ENCODE measurements around the gene SERPINE2.
"Not testable (repeated sequence)": the region's sequence is repeated elsewhere in the genome, so short reads cannot be mapped to it uniquely, and the experiment has no call there.

SERPINE2 gene

DNA sequence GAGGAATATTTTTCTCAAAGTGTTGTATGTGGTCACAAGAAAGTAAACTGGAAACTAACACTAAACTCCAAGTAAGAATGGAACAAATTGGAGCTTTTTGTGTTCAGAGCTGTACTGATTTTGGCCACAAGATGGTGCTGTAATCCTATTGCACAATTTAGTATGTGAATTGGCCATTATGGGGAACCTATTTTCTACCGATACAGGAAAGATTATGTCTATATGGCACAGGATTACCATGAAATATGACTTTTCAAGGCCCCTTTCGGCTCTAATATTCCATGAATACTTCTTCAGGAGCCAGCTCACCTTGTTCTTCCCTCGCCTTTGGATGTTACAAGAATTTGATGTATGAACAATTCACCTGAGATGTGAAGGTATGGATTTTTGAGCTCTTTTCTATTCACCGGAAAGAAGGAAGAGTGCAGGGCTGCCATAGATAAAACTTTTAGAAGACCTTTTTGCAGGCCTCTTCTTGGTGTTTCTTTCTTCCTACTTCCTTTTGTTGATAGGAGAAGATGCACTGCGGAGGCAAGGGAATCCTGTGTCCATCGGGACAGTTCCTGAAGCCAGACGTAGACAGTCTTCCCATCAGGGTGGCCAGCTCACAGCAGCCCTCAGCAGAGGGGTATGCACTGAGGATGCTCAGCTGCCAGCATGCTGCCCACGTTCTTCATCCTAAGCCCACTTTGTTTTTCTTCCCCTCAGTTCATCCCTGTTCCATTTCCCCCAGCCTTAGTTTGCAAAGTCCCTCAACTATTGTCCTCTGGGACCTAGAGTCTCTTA, 68.5 kb downstream of the SERPINE2 start:
- DNase-seq, result peak; percentile 67

DNA sequence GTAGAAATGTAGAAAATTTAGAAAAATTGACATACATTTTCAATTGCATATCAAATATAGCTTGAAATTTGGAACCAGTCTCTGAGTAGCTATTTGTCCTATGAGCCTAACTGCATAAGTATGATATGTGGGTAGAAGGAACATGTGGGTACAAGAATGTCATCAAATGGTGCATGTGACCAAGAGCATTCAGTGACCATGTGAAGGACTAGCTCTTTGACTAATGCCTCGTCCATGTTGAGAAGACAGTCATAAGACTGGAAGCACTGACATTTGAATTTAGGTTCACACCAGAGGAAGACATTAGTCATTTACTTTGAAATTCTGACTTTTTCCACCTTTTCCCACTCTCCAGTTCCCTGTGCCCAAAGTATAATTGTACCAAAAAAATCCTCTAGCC, 69.2 kb downstream of the SERPINE2 start:
- no peak for DNase-seq

DNA sequence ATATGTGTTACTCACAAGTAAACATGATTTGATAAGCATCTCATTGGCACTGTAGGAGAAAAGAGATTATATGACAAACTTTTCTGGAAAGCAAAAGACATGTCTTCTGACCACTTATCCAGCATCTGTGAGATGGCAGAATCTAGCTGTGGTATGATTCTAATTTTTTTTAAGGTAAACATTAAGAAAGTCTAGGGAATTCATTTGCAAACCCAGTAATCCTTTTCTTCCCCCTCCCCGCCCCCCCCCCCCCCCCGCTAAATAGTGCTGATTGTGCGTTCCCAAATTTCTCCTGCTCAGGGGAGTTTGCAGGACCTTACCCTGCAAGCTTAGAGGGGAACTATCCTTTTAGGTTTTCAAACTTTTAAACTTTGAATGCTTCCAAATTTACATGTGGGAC, 69.8 kb downstream of the SERPINE2 start:
- DNase-seq, result no peak

DNA sequence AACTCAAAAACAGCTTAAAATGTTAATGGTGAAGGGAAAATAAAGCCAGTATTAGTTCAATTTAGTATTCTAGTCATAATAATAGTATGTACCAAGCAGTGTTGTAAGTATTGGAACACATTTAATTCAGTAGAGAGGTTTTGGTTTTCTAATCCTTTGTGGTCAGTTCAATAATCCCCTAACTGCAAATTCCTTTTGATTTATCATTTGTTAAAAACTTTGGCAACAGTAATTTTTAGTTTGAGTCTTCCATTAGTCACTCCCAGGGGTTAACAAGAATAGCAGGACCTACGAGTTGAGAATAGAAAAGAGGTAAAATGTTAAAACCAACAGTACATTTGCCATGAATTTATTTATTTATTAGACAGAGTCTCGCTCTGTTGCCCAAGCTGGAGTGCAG, 71.1 kb downstream of the SERPINE2 start:
- DNase-seq, result no peak

DNA sequence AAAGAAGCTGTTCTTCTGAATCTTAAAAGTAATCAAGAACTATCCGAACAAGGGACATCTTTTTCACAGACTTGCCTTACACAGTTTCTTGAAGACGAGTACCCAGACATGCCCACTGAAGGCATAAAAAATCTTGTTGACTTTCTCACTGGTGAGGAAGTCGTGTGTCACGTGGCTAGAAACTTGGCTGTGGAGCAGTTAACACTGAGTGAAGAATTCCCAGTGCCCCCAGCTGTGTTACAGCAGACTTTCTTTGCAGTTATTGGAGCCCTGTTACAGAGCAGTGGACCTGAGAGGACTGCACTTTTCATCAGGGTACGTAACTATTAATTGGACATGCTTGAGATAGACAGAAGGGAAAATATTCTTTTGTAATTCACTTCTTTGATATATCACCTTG, 79.4 kb downstream of the SERPINE2 start:
- DNase-seq, result no peak

DNA sequence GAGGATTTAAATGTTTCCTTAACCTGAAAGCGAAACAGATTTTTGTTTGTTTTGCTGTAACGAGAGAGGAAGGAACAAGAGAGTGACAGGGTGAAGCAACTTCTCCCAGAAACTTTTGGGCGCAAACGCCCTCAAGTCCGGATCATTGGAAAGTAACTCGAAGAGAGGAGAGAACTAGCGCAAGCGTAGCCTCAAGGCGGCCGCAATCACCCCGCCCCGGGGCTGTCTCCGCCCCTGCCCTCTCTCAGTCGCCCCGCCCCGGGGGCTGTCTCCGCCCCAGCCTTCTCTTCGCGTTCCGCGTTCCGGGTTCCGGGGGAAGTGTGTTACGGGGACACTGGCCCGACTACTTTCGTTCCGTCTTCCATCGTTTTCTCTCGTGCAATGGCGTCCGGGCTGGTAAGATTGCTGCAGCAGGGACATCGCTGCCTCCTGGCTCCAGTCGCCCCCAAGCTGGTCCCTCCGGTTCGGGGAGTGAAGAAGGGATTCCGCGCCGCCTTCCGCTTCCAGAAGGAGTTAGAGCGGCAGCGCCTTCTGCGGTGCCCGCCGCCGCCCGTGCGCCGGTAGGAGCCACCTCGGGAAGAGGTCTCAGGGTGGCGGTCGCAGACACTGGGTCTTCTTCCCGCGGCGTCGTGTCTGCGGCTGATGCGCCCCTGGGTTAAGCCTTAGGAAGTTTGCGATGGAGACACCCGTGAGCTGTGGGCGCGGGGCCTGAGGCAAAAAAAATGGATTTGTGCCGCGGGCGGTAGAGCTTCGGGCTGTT, 81.8 kb downstream of the SERPINE2 start, which contains the start of gene MRPL44:
MRPL44 (plus strand) TSS at position 372 of the 760 bp plus-strand sequence; CDS start at position 382, 10 bp downstream.
- peak; percentile 99 for DNase-seq

DNA sequence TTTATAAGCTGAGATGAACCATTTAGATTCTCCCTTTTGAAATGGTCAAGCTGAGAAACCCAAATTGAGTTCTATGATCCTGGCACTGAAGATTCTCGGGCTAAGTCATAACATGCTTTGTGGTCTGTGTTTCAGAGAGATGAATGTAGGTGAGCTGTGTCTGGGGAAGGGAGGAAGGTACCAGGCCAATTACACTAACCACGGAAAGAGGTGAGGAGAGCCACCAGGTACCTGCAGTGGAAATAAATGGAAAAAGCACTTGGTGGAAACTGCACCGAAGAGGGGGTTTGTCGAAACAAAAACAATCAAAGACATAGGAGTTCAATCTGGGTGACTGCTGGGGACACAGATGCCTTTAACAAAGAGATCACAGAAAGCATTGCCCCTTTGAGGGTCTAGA, 82.8 kb downstream of the SERPINE2 start:
- peak; percentile 28 for DNase-seq

DNA sequence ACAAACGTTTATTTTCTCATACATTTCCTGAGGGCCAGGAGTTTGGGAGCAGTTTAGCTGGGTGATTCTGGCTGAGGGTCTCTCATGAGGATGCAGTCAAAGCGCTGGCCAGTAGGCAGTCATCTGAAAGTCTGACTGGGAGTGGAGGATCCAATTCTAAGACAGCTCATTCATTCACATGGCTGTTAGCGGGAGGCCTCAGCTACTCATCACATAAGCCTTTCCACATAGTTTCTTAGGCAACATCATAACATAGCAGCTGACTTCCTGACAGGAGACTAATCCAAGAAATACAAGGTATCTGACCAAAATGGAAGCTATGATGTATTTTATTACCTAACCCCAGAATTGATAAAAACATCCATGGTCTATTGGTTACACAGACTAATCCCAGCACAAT, 84.7 kb downstream of the SERPINE2 start:
- no peak for DNase-seq

DNA sequence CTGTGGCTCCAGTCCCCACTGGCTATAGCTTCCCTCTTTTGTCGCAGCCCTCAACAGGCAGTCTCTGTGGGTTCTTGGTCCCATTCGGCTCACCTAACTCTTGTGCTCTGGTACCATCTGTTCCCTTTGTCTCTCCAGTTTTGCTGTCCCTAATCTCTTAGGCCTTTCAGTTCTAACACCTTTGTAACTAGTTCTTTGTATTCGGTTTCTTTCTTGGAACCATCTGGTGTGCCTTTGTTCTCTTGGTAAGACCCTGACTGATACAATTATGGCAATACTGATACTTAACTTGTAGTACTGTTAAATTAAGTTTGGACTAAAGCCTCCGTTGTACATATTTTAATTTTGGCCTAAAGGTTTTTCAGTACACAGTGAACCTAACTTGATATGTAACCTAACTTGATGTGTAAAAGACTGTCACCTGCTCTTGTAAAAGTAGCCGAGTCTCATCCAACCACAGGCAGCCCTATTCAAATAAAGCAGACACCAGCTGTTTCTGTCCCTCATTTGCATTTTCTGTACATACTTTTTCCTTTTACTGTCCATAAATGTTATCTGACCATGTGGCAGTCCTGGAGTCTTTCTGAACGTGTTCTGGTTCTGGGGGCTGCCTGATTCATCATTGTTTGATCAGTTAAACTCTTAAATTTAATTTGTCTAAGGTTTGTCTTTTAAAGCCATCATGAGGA, 86.7 kb downstream of the SERPINE2 start:
- DNase-seq, result no peak

DNA sequence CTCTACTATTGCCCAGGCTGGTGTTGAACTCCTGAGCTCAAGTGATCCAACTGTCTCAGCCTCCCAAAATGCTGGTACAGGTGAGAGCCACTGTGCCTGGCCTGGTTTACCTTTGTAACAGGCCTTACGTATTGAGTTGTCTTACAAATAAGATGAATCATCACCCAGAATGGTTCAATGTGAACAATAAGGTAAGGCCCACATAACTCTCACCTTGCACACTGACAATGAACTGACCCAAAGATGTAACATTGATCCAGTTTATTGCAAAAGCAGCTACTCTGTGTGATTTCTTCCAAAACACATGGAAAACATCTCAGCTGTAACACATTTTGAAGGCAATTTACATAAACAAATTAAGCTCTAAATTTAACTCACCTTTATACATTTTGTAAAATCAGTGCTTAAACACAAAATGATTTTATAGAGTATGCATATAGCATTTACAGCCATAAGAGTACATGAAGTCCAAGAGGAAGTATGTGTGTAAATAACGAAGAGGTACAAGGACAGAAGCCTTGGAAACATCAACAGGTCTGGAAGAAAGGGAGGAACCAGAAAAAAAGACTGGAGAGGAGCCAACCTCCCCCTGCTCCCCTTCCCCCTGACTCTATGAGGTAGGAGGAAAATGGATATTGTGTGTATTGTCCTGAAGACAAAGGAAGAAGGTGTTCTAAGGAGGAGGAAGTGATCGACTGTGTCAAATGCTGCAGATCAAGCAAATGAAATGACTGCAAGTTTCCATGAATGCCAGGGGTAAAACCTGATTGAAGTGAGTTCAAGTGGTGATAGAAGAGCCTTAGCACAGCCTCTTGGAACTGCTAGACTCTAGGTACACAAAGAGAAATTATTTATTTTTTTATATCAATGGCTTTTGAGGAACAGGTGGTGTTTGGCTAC, 88.4 kb downstream of the SERPINE2 start:
- DNase-seq, result no peak

DNA sequence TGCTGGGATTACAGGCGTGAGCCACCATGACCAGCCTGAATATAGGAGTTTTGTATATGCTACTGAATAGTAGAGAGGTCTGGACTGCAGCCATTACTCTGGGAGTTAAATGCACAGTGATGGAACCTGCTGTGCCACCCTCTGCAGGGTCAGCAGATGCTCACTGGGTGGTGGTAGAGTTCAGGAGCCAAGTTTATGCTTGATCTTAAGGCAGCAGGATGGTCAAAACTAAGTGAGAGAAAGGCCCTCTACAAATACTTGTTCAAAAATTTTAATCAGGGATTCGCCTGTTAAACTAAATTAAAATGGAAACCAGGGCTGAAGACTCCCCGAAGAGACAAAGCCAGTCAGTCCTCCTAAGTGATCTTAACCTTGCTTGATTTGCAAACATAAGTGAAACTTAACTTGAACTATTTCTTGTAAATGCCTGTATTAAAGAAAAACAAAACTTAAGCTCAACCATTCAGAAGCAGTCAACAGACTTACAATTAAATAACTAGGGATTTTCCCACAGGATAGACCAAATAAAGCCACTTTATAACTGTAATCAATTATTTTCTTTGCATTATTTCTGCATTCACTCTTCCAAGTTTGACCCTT, 89.7 kb downstream of the SERPINE2 start:
- DNase-seq, result no peak

DNA sequence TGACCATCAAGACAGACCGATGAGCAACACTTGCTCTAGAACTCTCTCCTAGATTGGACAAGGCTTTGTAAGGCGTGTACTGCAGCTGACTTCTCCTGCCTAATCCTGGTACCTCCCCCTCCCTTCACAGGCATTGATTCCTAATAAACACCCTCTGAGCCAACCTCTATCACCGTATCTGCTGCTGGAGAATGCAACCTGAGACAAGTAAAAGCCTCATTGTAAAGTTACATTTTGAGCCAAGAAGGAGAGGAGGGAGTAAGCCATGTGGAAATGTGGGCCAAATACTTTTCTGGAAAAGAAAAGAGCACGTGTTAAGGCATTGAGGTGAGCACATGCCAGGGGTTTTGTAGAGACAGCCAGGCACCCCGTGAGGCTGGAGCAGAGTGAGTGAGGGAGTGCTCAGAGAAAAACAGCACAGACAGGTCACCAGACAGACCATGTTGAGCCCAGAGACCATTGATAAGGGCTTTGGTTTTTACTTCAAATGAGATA, 91.3 kb downstream of the SERPINE2 start:
- no peak for DNase-seq

DNA sequence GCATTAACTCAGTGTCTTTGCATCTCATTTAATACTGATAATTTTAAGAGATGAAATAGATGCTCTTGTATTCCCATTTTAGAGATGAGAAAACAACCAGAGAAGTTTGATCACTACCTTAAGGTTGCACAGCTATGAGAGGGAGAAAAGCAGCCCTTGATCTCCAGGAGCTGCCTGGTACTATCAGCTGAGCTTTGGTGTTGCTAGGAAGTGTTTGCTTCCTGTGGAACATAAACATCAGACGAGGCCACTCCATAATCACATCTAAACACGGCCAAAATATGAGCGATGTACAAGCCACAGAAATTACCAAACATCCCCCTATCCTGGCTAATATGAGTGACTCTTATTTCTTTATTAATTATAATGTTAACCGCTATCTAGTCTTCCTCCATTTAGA, 93.3 kb downstream of the SERPINE2 start:
- DNase-seq, result no peak

DNA sequence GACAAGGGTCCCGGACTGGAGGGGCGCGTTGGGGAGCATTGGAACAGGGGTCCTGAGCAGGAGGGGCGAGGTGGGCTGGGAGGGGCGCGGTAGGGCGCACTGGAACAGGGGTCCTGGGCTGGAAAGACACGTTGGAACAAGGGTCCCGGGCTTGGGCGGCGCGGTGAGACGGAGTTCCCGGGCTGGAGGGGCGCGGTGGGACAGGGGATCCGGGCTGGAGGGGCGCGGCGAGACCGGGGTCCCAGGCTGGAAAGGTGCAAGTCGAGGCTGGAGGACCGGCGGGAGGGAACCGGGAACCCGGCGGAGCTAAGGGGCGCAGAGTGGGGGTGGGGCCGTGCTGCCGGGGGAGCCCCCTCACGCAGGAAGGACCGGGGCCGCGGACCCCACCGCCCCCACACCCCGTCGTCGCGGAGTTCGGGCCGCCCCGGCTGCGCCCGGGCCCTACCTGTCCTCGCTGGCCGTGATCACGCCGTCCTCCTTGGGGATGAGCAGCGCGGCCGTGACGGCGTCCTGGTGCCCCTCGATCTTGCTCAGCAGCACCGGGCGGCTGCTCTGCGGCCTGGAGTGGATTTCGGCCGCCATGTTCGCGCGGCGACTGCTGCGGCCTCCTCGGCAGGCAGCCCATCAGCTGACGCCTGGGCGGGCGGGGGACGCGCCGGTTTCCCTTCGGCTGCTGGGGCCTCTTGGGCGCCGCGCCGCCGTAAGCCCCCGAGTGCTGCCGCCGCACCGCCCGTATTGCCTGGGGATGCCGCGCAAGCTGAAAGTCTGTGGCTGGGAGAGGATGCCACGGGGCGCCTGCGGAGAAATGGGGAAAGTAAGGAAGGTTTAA, 94.2 kb downstream of the SERPINE2 start, which contains the start of gene WDFY1:
WDFY1 (minus strand) TSS at position 633 of the 829 bp plus-strand sequence; CDS start at position 582, 51 bp downstream.
- DNase-seq, result peak; percentile 87

DNA sequence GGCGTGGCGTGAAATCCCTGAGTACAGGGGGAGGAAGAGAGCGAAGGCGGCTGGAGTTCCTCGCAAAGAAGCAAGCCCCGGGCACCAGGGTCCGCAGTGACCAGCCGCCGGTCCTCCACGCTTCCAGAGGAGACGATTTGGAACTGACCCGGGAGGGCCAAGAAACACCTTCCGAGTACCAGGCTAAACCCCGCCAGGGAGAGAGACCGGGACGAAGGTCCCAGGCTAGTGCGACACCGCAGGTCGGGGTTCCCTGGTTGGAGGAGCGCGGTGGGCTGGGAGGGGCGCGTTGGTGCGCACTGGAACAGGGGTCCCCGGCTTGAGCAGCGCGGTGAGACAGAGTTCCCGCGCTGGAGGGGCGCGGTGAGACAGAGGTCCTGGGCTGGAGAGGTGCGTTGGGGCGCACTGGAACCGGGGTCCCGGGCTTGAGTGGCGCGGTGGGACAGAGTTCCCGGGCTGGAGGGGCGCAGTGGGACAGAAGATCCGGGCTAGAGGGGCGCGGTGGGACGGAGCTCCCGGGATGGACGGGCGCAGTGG, 94.9 kb downstream of the SERPINE2 start:
- DNase-seq, result peak; percentile 44

DNA sequence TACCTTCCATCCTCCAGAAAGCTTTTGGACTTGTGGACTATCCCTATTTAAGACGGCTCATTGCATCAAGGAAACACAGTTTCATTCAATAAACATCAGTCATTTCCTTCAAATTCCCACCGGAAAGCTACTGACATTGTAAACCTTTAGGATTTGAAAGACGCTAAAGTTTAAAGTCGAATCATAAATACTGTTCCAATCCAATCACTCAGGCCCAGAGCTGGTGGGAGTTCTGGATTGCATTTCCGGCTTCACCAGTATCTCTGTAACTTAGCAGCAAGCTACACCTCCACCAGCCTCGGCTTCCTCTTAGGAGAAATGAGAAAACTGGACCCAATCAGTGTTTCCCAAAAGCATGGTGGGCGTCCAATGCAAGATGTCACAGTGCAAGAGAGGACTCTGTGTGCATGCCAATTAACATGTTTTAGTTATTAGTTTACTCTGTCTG, 95.5 kb downstream of the SERPINE2 start:
- no peak for DNase-seq

DNA sequence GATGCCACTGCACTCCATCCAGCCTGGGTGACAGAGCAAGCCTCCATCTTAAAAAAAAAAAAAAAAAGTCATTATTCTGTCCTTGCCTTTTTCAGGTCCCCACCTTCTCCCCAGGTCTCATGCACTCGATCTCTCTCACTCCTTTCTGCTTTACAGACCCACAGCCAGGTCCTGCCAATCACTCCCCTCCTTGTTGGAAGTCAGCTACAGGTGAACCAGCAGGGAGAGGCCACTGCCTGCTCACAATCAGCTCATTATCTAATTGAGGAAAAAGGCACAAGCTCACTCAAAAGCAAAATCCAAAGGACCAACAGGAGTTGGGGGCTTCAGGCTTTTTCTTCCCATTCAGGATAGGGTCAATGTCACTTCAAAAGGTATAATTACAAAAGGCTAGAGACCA, 96.0 kb downstream of the SERPINE2 start:
- DNase-seq, result no peak

DNA sequence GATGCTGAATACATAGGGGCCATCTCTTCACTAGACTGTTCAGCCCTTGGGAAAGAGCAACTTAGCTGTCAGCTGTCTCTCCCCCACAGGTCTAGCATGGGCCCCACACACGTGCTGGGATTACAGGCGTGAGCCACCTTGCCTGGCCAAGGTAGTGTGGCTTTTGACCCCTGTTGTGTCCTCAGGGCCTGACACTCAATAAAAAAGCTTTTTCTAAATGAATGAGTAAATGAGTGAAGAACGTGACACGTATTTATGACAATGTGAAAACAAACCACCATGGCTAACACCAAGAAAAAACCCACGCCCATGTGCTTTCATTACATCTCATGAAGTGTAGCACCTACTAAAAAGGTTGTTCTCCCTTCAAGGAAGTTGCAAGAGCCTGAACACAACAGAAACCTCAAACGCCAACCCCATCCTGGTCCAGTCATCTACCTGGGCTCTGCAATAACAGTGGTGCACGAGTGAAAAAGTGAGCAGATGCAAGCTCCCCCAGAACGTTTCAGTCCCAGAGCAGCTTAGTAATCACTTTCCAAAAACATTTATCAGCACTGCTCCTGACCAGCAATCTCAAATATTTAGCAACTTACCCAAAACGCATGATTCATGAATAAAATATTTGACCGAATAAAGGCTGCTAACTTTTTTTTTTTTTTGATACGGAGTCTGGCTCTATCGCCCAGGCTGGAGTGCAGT, 97.4 kb downstream of the SERPINE2 start:
- DNase-seq, result peak; percentile 84

DNA sequence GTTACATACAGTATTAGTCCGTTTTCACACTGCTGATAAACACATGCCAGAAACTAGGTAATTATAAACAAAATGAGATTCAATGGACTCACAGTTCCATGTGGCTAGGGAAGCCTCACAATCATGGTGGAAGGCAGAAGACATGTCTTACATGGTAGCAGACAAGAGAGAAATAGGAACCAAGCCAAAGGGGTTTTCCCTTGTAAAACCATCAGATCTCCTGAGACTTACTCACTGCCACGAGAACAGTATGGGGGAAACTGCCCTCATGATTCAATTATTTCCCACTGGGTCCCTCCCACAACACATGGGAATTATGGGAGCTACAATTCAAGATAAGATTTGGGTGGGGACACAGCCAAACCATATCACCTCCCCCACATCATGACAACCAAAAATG, 99.6 kb downstream of the SERPINE2 start:
- DNase-seq, result not testable (repeated sequence)

DNA sequence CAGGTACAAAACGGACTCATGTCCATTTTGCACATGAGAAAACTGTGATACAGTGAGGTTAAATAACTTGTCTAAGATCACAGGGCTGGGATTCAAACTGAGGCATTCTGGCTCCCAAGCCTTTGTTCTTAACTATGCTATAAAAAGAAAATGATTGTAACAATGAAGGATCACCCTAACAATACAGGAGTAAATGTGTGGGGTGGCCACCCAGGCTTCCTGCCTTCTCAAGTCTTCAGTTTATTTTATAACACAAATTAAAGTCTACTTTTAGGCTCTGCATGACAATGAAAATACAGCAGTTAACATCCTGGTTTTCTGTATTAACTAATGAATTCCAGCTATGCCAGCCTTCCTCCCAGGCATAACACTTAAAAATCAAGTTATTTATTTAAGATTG, 101.6 kb downstream of the SERPINE2 start:
- no peak for DNase-seq

Measured in activated CD4-positive, alpha-beta T cell treated with anti-CD3 and anti-CD28 coated beads for 48 hours (primary cell).